Endothelial cell of umbilical vein (primary cell): ENCODE measurements around the gene P2RX1. TPM values are rescaled to one million over a fixed set of nuclear protein-coding genes. Genes with fewer than 3 reads are reported as not detected.

Source experiments
- BruUV-seq: library from RNA; stranded (reverse); fragments of 400-500 nt; replicated peaks from 2 replicates; lab custom pipeline; 2021; lab: Mats Ljungman, UMichigan
- CTCF ChIA-PET: fragments of 300-600, 350-600 bp; sonication (Branson Sonifier 250); formaldehyde crosslinking; loops from one replicate; lab custom pipeline; 2021; ENCODE audit warnings: antibody characterized with exemption, inconsistent platforms; lab: Charles Lee
- POLR2A ChIA-PET: fragments of 300-600, 350-600 bp; sonication (Branson Sonifier 250); formaldehyde crosslinking; loops from one replicate; lab custom pipeline; 2021; ENCODE audit warnings: antibody characterized with exemption, inconsistent platforms; lab: Charles Lee
- DNase-seq: peaks from one replicate; pipeline ENCODE4 v3.0.0-alpha.2; 2011; ENCODE audit warnings: low read depth, low spot score
- FAIRE-seq: peaks from 2 replicates; lab custom pipeline; 2011; peaks lifted over from hg19 to GRCh38; lab: Jason Lieb, UNC
- H2AFZ ChIP-seq: 2 replicates; pipeline ENCODE4 v1.6.0; 2012; ENCODE audit warnings: low read depth, low read length, control low read depth, inconsistent platforms
- H3K27ac ChIP-seq: 2 replicates; pipeline ENCODE4 v1.5.1; 2011; ENCODE audit warnings: low read depth, mild to moderate bottlenecking, control low read depth, low read length, moderate library complexity; ENCODE audit not compliant: insufficient read depth
- H3K27me3 ChIP-seq, 2 experiments: 2 replicates each; pipeline versions ENCODE4 v1.6.0 to v1.6.1; 2011; ENCODE audit warnings: low read length in 2 of 2, mixed read lengths in 1 of 2; ENCODE audit not compliant: control insufficient read depth in 2 of 2, insufficient read depth in 2 of 2
- H3K36me3 ChIP-seq, 2 experiments: 2 replicates in 1 of 2; 3 replicates in 1 of 2; pipeline ENCODE4 v1.5.1; 2011; ENCODE audit warnings: low read length in 2 of 2, mild to moderate bottlenecking in 1 of 2, moderate library complexity in 1 of 2; ENCODE audit not compliant: control insufficient read depth in 2 of 2, insufficient read depth in 2 of 2; ENCODE audit errors: extremely low read depth in 1 of 2
- H3K4me1 ChIP-seq: 3 replicates; pipeline ENCODE4 v1.5.1; 2011; ENCODE audit warnings: mild to moderate bottlenecking, low read length; ENCODE audit not compliant: control insufficient read depth, insufficient read depth; ENCODE audit errors: extremely low read depth
- H3K4me2 ChIP-seq: 2 replicates; pipeline ENCODE4 v1.6.1; 2011; ENCODE audit warnings: low read length, control low read depth, mixed read lengths; ENCODE audit not compliant: insufficient read depth
- H3K4me3 ChIP-seq, 3 experiments: fragments of 200-600 bp in 1 of 3; sonication (generic), shearing (Covaris generic) in 1 of 3; replicated peaks in 1 of 3; 2 replicates each; pipeline ENCODE4 v1.5.1; 2011 to 2016; ENCODE audit warnings: control low read depth in 3 of 3, low read length in 3 of 3, mild to moderate bottlenecking in 2 of 3, inconsistent platforms in 1 of 3, low read depth in 1 of 3, moderate library complexity in 1 of 3; ENCODE audit not compliant: insufficient read depth in 1 of 3
- H3K79me2 ChIP-seq: 2 replicates; pipeline ENCODE4 v1.6.0; 2012; ENCODE audit warnings: low read length, inconsistent platforms; ENCODE audit not compliant: control insufficient read depth, insufficient read depth
- H3K9ac ChIP-seq: replicated peaks from 2 replicates; pipeline ENCODE3; 2011; ENCODE audit warnings: low read length, control low read depth; ENCODE audit not compliant: insufficient read depth; ENCODE audit errors: extremely low read depth
- H3K9me1 ChIP-seq: replicated peaks from 3 replicates; pipeline ENCODE4 v1.6.0; 2011; ENCODE audit warnings: mild to moderate bottlenecking, low read length; ENCODE audit not compliant: control insufficient read depth, insufficient read depth; ENCODE audit errors: extremely low read depth
- H3K9me3 ChIP-seq: replicated peaks from 2 replicates; pipeline ENCODE4 v1.5.1; 2012; ENCODE audit warnings: low read length, inconsistent platforms; ENCODE audit not compliant: control insufficient read depth, insufficient read depth
- H4K20me1 ChIP-seq: replicated peaks from 2 replicates; pipeline ENCODE3; 2011; ENCODE audit warnings: mild to moderate bottlenecking, low read length; ENCODE audit not compliant: control insufficient read depth, insufficient read depth; ENCODE audit errors: extremely low read depth
- CTCF ChIP-seq, 2 donors: IDR thresholded peaks; 1 replicate in 1 of 2; 2 replicates in 1 of 2; pipeline ENCODE4 v1.5.1; 2011; ENCODE audit warnings: low read length in 2 of 2, mild to moderate bottlenecking in 2 of 2, moderate library complexity in 2 of 2, control low read depth in 1 of 2, inconsistent platforms in 1 of 2, low read depth in 1 of 2; ENCODE audit not compliant: insufficient read depth in 1 of 2; ENCODE audit errors: extremely low read depth in 1 of 2
- EZH2 ChIP-seq: IDR thresholded peaks from 2 replicates; pipeline ENCODE4 v1.6.1; 2012; ENCODE audit warnings: borderline replicate concordance, low read depth, mild to moderate bottlenecking, moderate library complexity, low read length, inconsistent platforms; ENCODE audit not compliant: severe bottlenecking
- FOS ChIP-seq: IDR thresholded peaks from 2 replicates; pipeline ENCODE4 v1.6.1; 2011; ENCODE audit warnings: mild to moderate bottlenecking, low read length, moderate library complexity, borderline replicate concordance; ENCODE audit not compliant: insufficient read depth
- GATA2 ChIP-seq: IDR thresholded peaks from 2 replicates; pipeline ENCODE4 v1.7.0; 2011; ENCODE audit warnings: low read depth, mild to moderate bottlenecking, moderate library complexity, mixed read lengths, low read length; ENCODE audit not compliant: insufficient read length, insufficient read depth
- JUN ChIP-seq: IDR thresholded peaks from 2 replicates; pipeline ENCODE4 v1.6.1; 2011; ENCODE audit warnings: borderline replicate concordance, low read depth; ENCODE audit not compliant: insufficient read length, insufficient read depth
- MYC ChIP-seq: IDR thresholded peaks from one replicate; pipeline ENCODE4 v1.6.1; 2011; ENCODE audit warnings: mild to moderate bottlenecking, low read depth, low read length
- POLR2A ChIP-seq: IDR thresholded peaks from 2 replicates; pipeline ENCODE4 v1.6.1; 2012; ENCODE audit warnings: low read depth, mild to moderate bottlenecking, control low read depth, low read length
- POLR2AphosphoS5 ChIP-seq: IDR thresholded peaks from 2 replicates; pipeline ENCODE4 v1.6.1; 2012; ENCODE audit warnings: low read depth, mild to moderate bottlenecking, control low read depth, low read length, moderate library complexity; ENCODE audit not compliant: insufficient read depth
- dilution Hi-C: fragments of 300-500 bp; cut with MboI; formaldehyde crosslinking; loops from one replicate; pipeline ENCODE4 v1.15.0; 2019; ENCODE audit warnings: low sequenced_read_pairs; ENCODE audit not compliant: extremely low pct_ligation_motif_present
- intact Hi-C: fragments of 100-400 bp; cut with micrococcal nuclease; formaldehyde crosslinking; loops from one replicate; pipeline ENCODE4 v1.10.0; 2022
- polyA plus RNA-seq, 4 experiments: library from polyadenylated mRNA; depleted of rRNA in 3 of 4; stranded (reverse) in 3 of 4; unstranded in 1 of 4; fragments of >200 nt; gene quantifications; 2 replicates each; pipeline versions ENCODE4 v1.2.1 to v1.2.3, GENCODE V29; 2011 to 2012; ENCODE audit warnings: missing spikeins in 1 of 4
- total RNA-seq: library from RNA; stranded (reverse); gene quantifications from 2 replicates; pipeline ENCODE4 v1.2.3, GENCODE V29; 2021
- TF ChIP-seq, protein P1 (sequence below): IDR thresholded peaks from 2 replicates; pipeline ENCODE4 v1.6.1; 2011; ENCODE audit not compliant: insufficient read depth, insufficient read length

P2RX1 gene
- total and polyA plus RNA-seq, 2 donors (not counting 3 experiments of a cell fraction or from before 2014, with no cell fraction given) = not detected

- Histone ChIP-seq H3K4me2 (no peak overlapping the region), H3K79me2 (no peaks in the 10 kb centered on the region), H3K9me3 (no peaks in the 10 kb centered on the region), H3K9ac (no peak overlapping the region), H3K4me3 (no peak overlapping the region), H3K27ac (no peak overlapping the region), H3K4me1 (peaks cover 5% of the 10 kb centered on the region), H3K27me3 (no peaks in the 10 kb centered on the region), H2AFZ (no peak overlapping the region), H3K9me1 (no peaks in the 10 kb centered on the region), H3K36me3 (peaks cover 0 to 8% of the 10 kb centered on the region in 2 experiments), H4K20me1 (no peaks in the 10 kb centered on the region)
- TF ChIP-seq GATA2 = no peak
- no peak for TF ChIP-seq EZH2
- TF ChIP-seq POLR2A = no peak
- TF ChIP-seq POLR2AphosphoS5 = no peak
- no peak for TF ChIP-seq JUN
- TF ChIP-seq, protein P1, sequence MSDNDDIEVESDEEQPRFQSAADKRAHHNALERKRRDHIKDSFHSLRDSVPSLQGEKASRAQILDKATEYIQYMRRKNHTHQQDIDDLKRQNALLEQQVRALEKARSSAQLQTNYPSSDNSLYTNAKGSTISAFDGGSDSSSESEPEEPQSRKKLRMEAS = no peak
- no peak for TF ChIP-seq MYC
- no peak for TF ChIP-seq FOS
- no peak for TF ChIP-seq CTCF (IDR thresholded peaks at IDR 0.05; ENCODE audit: extremely low read depth in 1 of 2, insufficient read depth in 1 of 2, low read depth in 1 of 2, low read length in 2 of 2)
- FAIRE-seq (no peak), DNase-seq (no peak)
- no TSS peak for BruUV-seq
- intact Hi-C loops = no loop called here
- CTCF ChIA-PET = no interaction called here
- POLR2A ChIA-PET = no interaction called here
- dilution Hi-C loops = no loop called here
These were observed 42.4 kb downstream of the P2RX1 start for GRCh38 chr17:3873862-3874261.
